Upper lobe of left lung (tissue), 4 donors: ENCODE results near the gene ASCL2.

ENCODE experiments used
- CTCF ChIP-seq, 6 experiments: fragments of 450-650 bp in 4 of 6; fragments of 200-600 bp in 2 of 6; sonication (generic) in 2 of 6; IDR thresholded peaks; one replicate each; pipeline ENCODE4 v1.5.1; 2016 to 2019; ENCODE audit warnings: antibody characterized with exemption in 6 of 6
- EP300 ChIP-seq, 4 donors: sonication (generic); formaldehyde crosslinking; IDR thresholded peaks; one replicate each; pipeline ENCODE4 v1.5.1; 2017; ENCODE audit warnings: antibody characterized with exemption in 4 of 4, control low read depth in 2 of 4
- POLR2A ChIP-seq, 4 donors: fragments of 450-650 bp; IDR thresholded peaks; one replicate each; pipeline ENCODE4 v1.5.1; 2016 to 2017; ENCODE audit warnings: antibody characterized with exemption in 4 of 4, mild to moderate bottlenecking in 2 of 4

GRCh38 chr11:2277008-2277346 lies 6.6 kb upstream of the ASCL2 start:
- TF ChIP-seq CTCF (IDR thresholded peaks at IDR 0.05): no peak
- TF ChIP-seq POLR2A (IDR thresholded peaks at IDR 0.05): no peak
- TF ChIP-seq EP300 (IDR thresholded peaks at IDR 0.05): no peak
